ENCODE results near the gene PSMB5. TPM values are rescaled to one million over a fixed set of nuclear protein-coding genes. Genes with fewer than 3 reads are reported as not detected.
A peak's percentile ranks its signal among the peaks of the same experiment; 100 is the strongest.

The PSMB5 gene
- total and polyA plus RNA-seq, 2 of the 13 experiments (the other 11 are each of a cell fraction or from before 2014, with no cell fraction given), result 705 to 871 TPM

DNA sequence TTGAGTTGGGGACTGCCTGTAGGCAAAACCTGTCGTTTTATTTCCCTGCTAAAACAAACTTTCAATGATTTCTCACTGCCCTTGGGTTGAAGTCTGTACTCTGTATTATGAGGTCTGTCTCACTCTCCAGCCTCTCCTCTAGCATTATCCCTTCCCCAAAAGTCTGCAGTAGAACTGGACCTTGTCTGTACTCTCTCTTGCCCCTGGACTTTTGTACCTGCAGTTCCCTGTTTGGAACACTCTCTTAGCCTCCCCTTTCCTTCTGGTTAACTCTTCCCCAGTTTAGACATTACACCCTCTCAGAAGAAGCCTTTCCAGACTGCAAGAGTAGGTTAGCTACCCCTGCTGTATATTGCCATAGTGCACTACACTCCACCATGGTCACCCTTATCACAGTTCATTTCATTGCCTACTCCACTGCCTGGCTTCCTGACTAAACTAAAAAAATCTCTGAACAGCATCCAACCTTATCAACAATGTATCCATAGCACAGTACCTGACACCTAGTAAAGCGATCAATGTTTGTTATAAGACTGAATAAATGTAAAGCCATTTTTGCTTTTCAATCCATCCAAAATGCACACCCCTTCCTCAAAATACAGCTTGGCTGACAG, 48.7 kb downstream of the PSMB5 start (continued):
- TF ChIP-seq, protein P1, sequence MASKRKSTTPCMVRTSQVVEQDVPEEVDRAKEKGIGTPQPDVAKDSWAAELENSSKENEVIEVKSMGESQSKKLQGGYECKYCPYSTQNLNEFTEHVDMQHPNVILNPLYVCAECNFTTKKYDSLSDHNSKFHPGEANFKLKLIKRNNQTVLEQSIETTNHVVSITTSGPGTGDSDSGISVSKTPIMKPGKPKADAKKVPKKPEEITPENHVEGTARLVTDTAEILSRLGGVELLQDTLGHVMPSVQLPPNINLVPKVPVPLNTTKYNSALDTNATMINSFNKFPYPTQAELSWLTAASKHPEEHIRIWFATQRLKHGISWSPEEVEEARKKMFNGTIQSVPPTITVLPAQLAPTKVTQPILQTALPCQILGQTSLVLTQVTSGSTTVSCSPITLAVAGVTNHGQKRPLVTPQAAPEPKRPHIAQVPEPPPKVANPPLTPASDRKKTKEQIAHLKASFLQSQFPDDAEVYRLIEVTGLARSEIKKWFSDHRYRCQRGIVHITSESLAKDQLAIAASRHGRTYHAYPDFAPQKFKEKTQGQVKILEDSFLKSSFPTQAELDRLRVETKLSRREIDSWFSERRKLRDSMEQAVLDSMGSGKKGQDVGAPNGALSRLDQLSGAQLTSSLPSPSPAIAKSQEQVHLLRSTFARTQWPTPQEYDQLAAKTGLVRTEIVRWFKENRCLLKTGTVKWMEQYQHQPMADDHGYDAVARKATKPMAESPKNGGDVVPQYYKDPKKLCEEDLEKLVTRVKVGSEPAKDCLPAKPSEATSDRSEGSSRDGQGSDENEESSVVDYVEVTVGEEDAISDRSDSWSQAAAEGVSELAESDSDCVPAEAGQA (IDR thresholded peaks at IDR 0.05; ENCODE audit: low read depth), result no peak
- TF ChIP-seq, protein P1 (CRISPR knock-in tag; IDR thresholded peaks at IDR 0.05; ENCODE audit: borderline replicate concordance), result no peak
- TF ChIP-seq KMT2A (CRISPR knock-in tag; IDR thresholded peaks at IDR 0.05), result 0 out of 2 replicates have a peak, but pooled peaks have one; percentile 5
- TF ChIP-seq, protein P2, sequence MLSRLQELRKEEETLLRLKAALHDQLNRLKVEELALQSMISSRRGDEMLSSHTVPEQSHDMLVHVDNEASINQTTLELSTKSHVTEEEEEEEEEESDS (CRISPR knock-in tag; IDR thresholded peaks at IDR 0.05; ENCODE audit: borderline replicate concordance), result no peak
- TF ChIP-seq ZNF83 (CRISPR knock-in tag; IDR thresholded peaks at IDR 0.05; ENCODE audit: borderline replicate concordance), result peak; percentile 58; the same call in 1 of the 2 replicates
- TF ChIP-seq, protein P3, sequence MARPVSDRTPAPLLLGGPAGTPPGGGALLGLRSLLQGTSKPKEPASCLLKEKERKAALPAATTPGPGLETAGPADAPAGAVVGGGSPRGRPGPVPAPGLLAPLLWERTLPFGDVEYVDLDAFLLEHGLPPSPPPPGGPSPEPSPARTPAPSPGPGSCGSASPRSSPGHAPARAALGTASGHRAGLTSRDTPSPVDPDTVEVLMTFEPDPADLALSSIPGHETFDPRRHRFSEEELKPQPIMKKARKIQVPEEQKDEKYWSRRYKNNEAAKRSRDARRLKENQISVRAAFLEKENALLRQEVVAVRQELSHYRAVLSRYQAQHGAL (CRISPR knock-in tag; IDR thresholded peaks at IDR 0.05; ENCODE audit: not compliant biosample characterization), result no peak
- no peak for TF ChIP-seq TSC22D2 (CRISPR knock-in tag; IDR thresholded peaks at IDR 0.05; ENCODE audit: borderline replicate concordance)
- 0 out of 2 replicates have a peak, but pooled peaks have one; percentile 89 for TF ChIP-seq ZNF354B (CRISPR knock-in tag; IDR thresholded peaks at IDR 0.05)
- TF ChIP-seq, protein P4, sequence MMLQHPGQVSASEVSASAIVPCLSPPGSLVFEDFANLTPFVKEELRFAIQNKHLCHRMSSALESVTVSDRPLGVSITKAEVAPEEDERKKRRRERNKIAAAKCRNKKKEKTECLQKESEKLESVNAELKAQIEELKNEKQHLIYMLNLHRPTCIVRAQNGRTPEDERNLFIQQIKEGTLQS (CRISPR knock-in tag; IDR thresholded peaks at IDR 0.05), result no peak
- TF ChIP-seq ZFP62 (CRISPR knock-in tag; IDR thresholded peaks at IDR 0.05), result no peak
- no peak for TF ChIP-seq HNRNPH1 (optimal IDR thresholded peaks at IDR 0.05; ENCODE audit: low read depth, low read length)
- TF ChIP-seq ZSCAN20 (CRISPR knock-in tag; IDR thresholded peaks at IDR 0.05; ENCODE audit: borderline replicate concordance), result 0 out of 2 replicates have a peak, but pooled peaks have one; percentile 29
- TF ChIP-seq FOXK2 (IDR thresholded peaks at IDR 0.05), result no peak
- no peak for TF ChIP-seq SALL1 (CRISPR knock-in tag; IDR thresholded peaks at IDR 0.05)
- no peak for TF ChIP-seq NCOA2 (CRISPR knock-in tag; IDR thresholded peaks at IDR 0.05)
- TF ChIP-seq ZBTB38 (CRISPR knock-in tag; IDR thresholded peaks at IDR 0.05), result no peak
- TF ChIP-seq, protein P5, sequence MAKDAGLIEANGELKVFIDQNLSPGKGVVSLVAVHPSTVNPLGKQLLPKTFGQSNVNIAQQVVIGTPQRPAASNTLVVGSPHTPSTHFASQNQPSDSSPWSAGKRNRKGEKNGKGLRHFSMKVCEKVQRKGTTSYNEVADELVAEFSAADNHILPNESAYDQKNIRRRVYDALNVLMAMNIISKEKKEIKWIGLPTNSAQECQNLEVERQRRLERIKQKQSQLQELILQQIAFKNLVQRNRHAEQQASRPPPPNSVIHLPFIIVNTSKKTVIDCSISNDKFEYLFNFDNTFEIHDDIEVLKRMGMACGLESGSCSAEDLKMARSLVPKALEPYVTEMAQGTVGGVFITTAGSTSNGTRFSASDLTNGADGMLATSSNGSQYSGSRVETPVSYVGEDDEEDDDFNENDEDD (CRISPR knock-in tag; IDR thresholded peaks at IDR 0.05; ENCODE audit: borderline replicate concordance), result no peak
- TF ChIP-seq HDAC6 (IDR thresholded peaks at IDR 0.05; ENCODE audit: low read depth, low read length), result no peak
- no peak for TF ChIP-seq MED1 (CRISPR knock-in tag; IDR thresholded peaks at IDR 0.05)
- TF ChIP-seq, protein P6, sequence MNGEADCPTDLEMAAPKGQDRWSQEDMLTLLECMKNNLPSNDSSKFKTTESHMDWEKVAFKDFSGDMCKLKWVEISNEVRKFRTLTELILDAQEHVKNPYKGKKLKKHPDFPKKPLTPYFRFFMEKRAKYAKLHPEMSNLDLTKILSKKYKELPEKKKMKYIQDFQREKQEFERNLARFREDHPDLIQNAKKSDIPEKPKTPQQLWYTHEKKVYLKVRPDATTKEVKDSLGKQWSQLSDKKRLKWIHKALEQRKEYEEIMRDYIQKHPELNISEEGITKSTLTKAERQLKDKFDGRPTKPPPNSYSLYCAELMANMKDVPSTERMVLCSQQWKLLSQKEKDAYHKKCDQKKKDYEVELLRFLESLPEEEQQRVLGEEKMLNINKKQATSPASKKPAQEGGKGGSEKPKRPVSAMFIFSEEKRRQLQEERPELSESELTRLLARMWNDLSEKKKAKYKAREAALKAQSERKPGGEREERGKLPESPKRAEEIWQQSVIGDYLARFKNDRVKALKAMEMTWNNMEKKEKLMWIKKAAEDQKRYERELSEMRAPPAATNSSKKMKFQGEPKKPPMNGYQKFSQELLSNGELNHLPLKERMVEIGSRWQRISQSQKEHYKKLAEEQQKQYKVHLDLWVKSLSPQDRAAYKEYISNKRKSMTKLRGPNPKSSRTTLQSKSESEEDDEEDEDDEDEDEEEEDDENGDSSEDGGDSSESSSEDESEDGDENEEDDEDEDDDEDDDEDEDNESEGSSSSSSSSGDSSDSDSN (CRISPR knock-in tag; IDR thresholded peaks at IDR 0.05), result peak; percentile 13; the same call in 1 of the 2 replicates
